Endothelial cell of umbilical vein (primary cell): ENCODE measurements around the gene LYRM1.

Experiments
- EZH2 ChIP-seq: IDR thresholded peaks from 2 replicates; pipeline ENCODE4 v1.6.1; 2012; ENCODE audit warnings: borderline replicate concordance, low read depth, mild to moderate bottlenecking, moderate library complexity, low read length, inconsistent platforms; ENCODE audit not compliant: severe bottlenecking
- FOS ChIP-seq: IDR thresholded peaks from 2 replicates; pipeline ENCODE4 v1.6.1; 2011; ENCODE audit warnings: mild to moderate bottlenecking, low read length, moderate library complexity, borderline replicate concordance; ENCODE audit not compliant: insufficient read depth
- GATA2 ChIP-seq: IDR thresholded peaks from 2 replicates; pipeline ENCODE4 v1.7.0; 2011; ENCODE audit warnings: low read depth, mild to moderate bottlenecking, moderate library complexity, mixed read lengths, low read length; ENCODE audit not compliant: insufficient read length, insufficient read depth
- JUN ChIP-seq: IDR thresholded peaks from 2 replicates; pipeline ENCODE4 v1.6.1; 2011; ENCODE audit warnings: borderline replicate concordance, low read depth; ENCODE audit not compliant: insufficient read length, insufficient read depth
- MYC ChIP-seq: IDR thresholded peaks from one replicate; pipeline ENCODE4 v1.6.1; 2011; ENCODE audit warnings: mild to moderate bottlenecking, low read depth, low read length
- POLR2A ChIP-seq: IDR thresholded peaks from 2 replicates; pipeline ENCODE4 v1.6.1; 2012; ENCODE audit warnings: low read depth, mild to moderate bottlenecking, control low read depth, low read length
- POLR2AphosphoS5 ChIP-seq: IDR thresholded peaks from 2 replicates; pipeline ENCODE4 v1.6.1; 2012; ENCODE audit warnings: low read depth, mild to moderate bottlenecking, control low read depth, low read length, moderate library complexity; ENCODE audit not compliant: insufficient read depth
- TF ChIP-seq, protein P1 (sequence below), 2 donors: IDR thresholded peaks; 1 replicate in 1 of 2; 2 replicates in 1 of 2; pipeline ENCODE4 v1.5.1; 2011; ENCODE audit warnings: low read length in 2 of 2, mild to moderate bottlenecking in 2 of 2, moderate library complexity in 2 of 2, control low read depth in 1 of 2, inconsistent platforms in 1 of 2, low read depth in 1 of 2; ENCODE audit not compliant: insufficient read depth in 1 of 2; ENCODE audit errors: extremely low read depth in 1 of 2
- TF ChIP-seq, protein P2 (sequence below): IDR thresholded peaks from 2 replicates; pipeline ENCODE4 v1.6.1; 2011; ENCODE audit not compliant: insufficient read depth, insufficient read length

DNA sequence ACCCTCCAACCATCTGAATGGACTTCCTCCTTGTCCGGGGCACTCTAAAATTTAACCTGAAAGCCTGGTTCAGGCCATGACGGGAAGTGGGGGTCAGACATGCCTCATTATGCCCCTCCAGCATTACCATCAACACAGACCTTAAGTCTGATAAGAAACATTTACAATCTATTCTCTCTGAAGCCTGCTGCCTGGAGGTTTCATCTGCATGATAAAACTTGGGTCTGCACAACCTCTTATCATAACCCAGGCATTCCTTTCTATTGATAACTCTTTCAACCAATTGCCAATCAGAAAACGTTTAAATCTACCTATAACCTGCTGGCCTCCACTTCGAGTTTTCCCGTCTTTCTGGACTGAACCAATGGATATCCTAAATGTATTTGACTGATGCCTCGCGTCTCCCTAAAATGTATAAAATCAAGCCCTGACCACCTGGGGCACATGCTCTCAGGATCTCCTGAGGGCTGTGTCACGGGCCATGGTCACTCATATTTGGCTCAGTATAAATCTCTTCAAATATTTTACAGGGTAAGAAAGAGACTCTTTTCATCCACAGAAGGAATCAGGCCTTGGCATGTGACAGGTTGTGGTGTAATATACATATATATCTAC lies 45.6 kb downstream of the LYRM1 start:
- TF ChIP-seq, protein P1, sequence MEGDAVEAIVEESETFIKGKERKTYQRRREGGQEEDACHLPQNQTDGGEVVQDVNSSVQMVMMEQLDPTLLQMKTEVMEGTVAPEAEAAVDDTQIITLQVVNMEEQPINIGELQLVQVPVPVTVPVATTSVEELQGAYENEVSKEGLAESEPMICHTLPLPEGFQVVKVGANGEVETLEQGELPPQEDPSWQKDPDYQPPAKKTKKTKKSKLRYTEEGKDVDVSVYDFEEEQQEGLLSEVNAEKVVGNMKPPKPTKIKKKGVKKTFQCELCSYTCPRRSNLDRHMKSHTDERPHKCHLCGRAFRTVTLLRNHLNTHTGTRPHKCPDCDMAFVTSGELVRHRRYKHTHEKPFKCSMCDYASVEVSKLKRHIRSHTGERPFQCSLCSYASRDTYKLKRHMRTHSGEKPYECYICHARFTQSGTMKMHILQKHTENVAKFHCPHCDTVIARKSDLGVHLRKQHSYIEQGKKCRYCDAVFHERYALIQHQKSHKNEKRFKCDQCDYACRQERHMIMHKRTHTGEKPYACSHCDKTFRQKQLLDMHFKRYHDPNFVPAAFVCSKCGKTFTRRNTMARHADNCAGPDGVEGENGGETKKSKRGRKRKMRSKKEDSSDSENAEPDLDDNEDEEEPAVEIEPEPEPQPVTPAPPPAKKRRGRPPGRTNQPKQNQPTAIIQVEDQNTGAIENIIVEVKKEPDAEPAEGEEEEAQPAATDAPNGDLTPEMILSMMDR (IDR thresholded peaks at IDR 0.05; ENCODE audit: extremely low read depth in 1 of 2, insufficient read depth in 1 of 2, low read depth in 1 of 2, low read length in 2 of 2) = no peak
- TF ChIP-seq MYC (no peak), JUN (no peak), POLR2AphosphoS5 (no peak), POLR2A (no peak), EZH2 (no peak), GATA2 (no peak), FOS (no peak)
- TF ChIP-seq, protein P2, sequence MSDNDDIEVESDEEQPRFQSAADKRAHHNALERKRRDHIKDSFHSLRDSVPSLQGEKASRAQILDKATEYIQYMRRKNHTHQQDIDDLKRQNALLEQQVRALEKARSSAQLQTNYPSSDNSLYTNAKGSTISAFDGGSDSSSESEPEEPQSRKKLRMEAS = no peak
